Keratinocyte (primary cell): ENCODE results near the gene MS4A14. TPM values are rescaled to one million over a fixed set of nuclear protein-coding genes. Genes with fewer than 3 reads are reported as not detected.

ENCODE experiments used
- DNase-seq: peaks from one replicate; pipeline ENCODE4 v3.0.0-alpha.2; 2011; ENCODE audit warnings: low read depth, missing footprints, low spot score
- FAIRE-seq: peaks from 2 replicates; lab custom pipeline; 2011; peaks lifted over from hg19 to GRCh38; lab: Jason Lieb, UNC
- H2AFZ ChIP-seq: 2 replicates; pipeline ENCODE4 v1.6.0; 2012; ENCODE audit warnings: low read length, control low read depth, inconsistent platforms; ENCODE audit not compliant: control insufficient read depth
- H3K27ac ChIP-seq: 2 replicates; pipeline ENCODE4 v1.5.1; 2011; ENCODE audit warnings: low read length; ENCODE audit not compliant: control insufficient read depth, insufficient read depth
- H3K27me3 ChIP-seq: 3 replicates; pipeline ENCODE4 v1.6.0; 2011; ENCODE audit warnings: low read length; ENCODE audit not compliant: control insufficient read depth, insufficient read depth; ENCODE audit errors: extremely low read depth
- H3K36me3 ChIP-seq, 2 experiments: 2 replicates in 1 of 2; 3 replicates in 1 of 2; pipeline ENCODE4 v1.5.1; 2011; ENCODE audit warnings: low read length in 2 of 2, mild to moderate bottlenecking in 1 of 2; ENCODE audit not compliant: control insufficient read depth in 2 of 2, insufficient read depth in 2 of 2; ENCODE audit errors: extremely low read depth in 1 of 2
- H3K4me1 ChIP-seq: 3 replicates; pipeline ENCODE4 v1.5.1; 2011; ENCODE audit warnings: low read length; ENCODE audit not compliant: control insufficient read depth, insufficient read depth; ENCODE audit errors: extremely low read depth
- H3K4me2 ChIP-seq: 3 replicates; pipeline ENCODE4 v1.6.0; 2011; ENCODE audit warnings: low read depth, low read length; ENCODE audit not compliant: control insufficient read depth, insufficient read depth; ENCODE audit errors: extremely low read depth
- H3K4me3 ChIP-seq, 3 experiments: fragments of 200-600 bp in 1 of 3; sonication (generic) in 1 of 3; 2 replicates in 2 of 3; 3 replicates in 1 of 3; pipeline ENCODE4 v1.5.1; 2011 to 2016; ENCODE audit warnings: low read length in 3 of 3, mild to moderate bottlenecking in 3 of 3, control low read depth in 2 of 3, inconsistent platforms in 1 of 3, low read depth in 1 of 3, mixed read lengths in 1 of 3, mixed run types in 1 of 3, moderate library complexity in 1 of 3; ENCODE audit not compliant: control insufficient read depth in 2 of 3, insufficient read depth in 2 of 3; ENCODE audit errors: extremely low read depth in 1 of 3
- H3K79me2 ChIP-seq: 2 replicates; pipeline ENCODE4 v1.6.0; 2012; ENCODE audit warnings: low read length; ENCODE audit not compliant: control insufficient read depth, insufficient read depth
- H3K9ac ChIP-seq: 3 replicates; pipeline ENCODE4 v1.6.0; 2011; ENCODE audit warnings: low read length; ENCODE audit not compliant: control insufficient read depth, insufficient read depth; ENCODE audit errors: extremely low read depth
- H3K9me1 ChIP-seq: 3 replicates; pipeline ENCODE4 v1.6.0; 2011; ENCODE audit warnings: low read length; ENCODE audit not compliant: control insufficient read depth, insufficient read depth; ENCODE audit errors: extremely low read depth
- H3K9me3 ChIP-seq: 2 replicates; pipeline ENCODE4 v1.5.1; 2012; ENCODE audit warnings: low read depth, low read length; ENCODE audit not compliant: control insufficient read depth
- H4K20me1 ChIP-seq: 3 replicates; pipeline ENCODE4 v1.6.0; 2011; ENCODE audit warnings: low read length; ENCODE audit not compliant: control insufficient read depth, insufficient read depth; ENCODE audit errors: extremely low read depth
- CTCF ChIP-seq, 3 experiments: IDR thresholded peaks in 1 of 3; conservative IDR thresholded peaks in 1 of 3; optimal IDR thresholded peaks in 1 of 3; 2 replicates in 2 of 3; 3 replicates in 1 of 3; pipeline versions ENCODE3 to v1.5.1; 2011; ENCODE audit warnings: low read length in 3 of 3, mild to moderate bottlenecking in 3 of 3, moderate library complexity in 2 of 3, control low read depth in 1 of 3, inconsistent platforms in 1 of 3; ENCODE audit not compliant: insufficient read depth in 2 of 3; ENCODE audit errors: extremely low read depth in 1 of 3
- EZH2 ChIP-seq: IDR thresholded peaks from one replicate; pipeline ENCODE4 v1.6.1; 2012; ENCODE audit warnings: inconsistent platforms, mild to moderate bottlenecking, low read length, moderate library complexity
- dilution Hi-C: fragments of 300-500 bp; cut with MboI; formaldehyde crosslinking; loops from one replicate; pipeline ENCODE4 v1.7.0; 2020; ENCODE audit warnings: low sequenced_read_pairs; ENCODE audit not compliant: extremely low pct_ligation_motif_present
- polyA plus RNA-seq, 5 experiments: library from polyadenylated mRNA; depleted of rRNA in 3 of 5; stranded (reverse) in 3 of 5; stranded (forward) in 1 of 5; unstranded in 1 of 5; fragments of >200 nt; gene quantifications; 1 replicate in 1 of 5; 2 replicates in 3 of 5; 3 replicates in 1 of 5; pipeline versions ENCODE4 v1.2.1 to v1.2.3, GENCODE V29; 2011 to 2012; ENCODE audit warnings: missing spikeins in 2 of 5, low read depth in 1 of 5, low replicate concordance in 1 of 5

Gene MS4A14
- polyA plus RNA-seq, 1 donor (not counting 4 experiments of a cell fraction or from before 2014, with no cell fraction given): not detected

- Histone ChIP-seq H3K4me2 (no peak overlapping the region), H3K4me3 (no peak overlapping the region), H3K9me3 (peaks cover 3% of the 10 kb centered on the region), H4K20me1 (no peaks in the 10 kb centered on the region), H3K9ac (no peak overlapping the region), H3K36me3 (no peaks in the 10 kb centered on the region), H3K9me1 (no peaks in the 10 kb centered on the region), H2AFZ (no peak overlapping the region), H3K27ac (no peak overlapping the region), H3K4me1 (no peaks in the 10 kb centered on the region), H3K79me2 (no peaks in the 10 kb centered on the region), H3K27me3 (no peaks in the 10 kb centered on the region)
- DNase-seq (no peak), FAIRE-seq (no peak)
- TF ChIP-seq EZH2: no peak
- TF ChIP-seq CTCF (optimal IDR thresholded peaks at IDR 0.05 in 1 of 3, IDR thresholded peaks at IDR 0.05 in 1 of 3, conservative IDR thresholded peaks at IDR 0.05 in 1 of 3; ENCODE audit: extremely low read depth in 1 of 3, insufficient read depth in 2 of 3, low read length in 3 of 3): no peak
- dilution Hi-C loops: no loop called here
Observed at GRCh38 chr11:60360621-60361020, 35.6 kb upstream of the MS4A14 start.

- DNase-seq: no peak
Observed at GRCh38 chr11:60362241-60362640, 34.0 kb upstream of the MS4A14 start.

More at GRCh38 chr11:60362241-60362640, 34.0 kb upstream of the MS4A14 start:
- Histone ChIP-seq H3K9ac (no peak overlapping the region), H3K27ac (no peak overlapping the region), H3K9me3 (no peaks in the 10 kb centered on the region), H3K9me1 (no peaks in the 10 kb centered on the region), H2AFZ (no peak overlapping the region), H3K4me3 (no peak overlapping the region), H3K4me2 (no peak overlapping the region), H3K36me3 (no peaks in the 10 kb centered on the region), H3K4me1 (no peaks in the 10 kb centered on the region), H3K79me2 (no peaks in the 10 kb centered on the region), H3K27me3 (no peaks in the 10 kb centered on the region), H4K20me1 (no peaks in the 10 kb centered on the region)
- TF ChIP-seq EZH2: no peak
- no peak for TF ChIP-seq CTCF (optimal IDR thresholded peaks at IDR 0.05 in 1 of 3, IDR thresholded peaks at IDR 0.05 in 1 of 3, conservative IDR thresholded peaks at IDR 0.05 in 1 of 3; ENCODE audit: extremely low read depth in 1 of 3, insufficient read depth in 2 of 3, low read length in 3 of 3)
- dilution Hi-C loops: no loop called here
- FAIRE-seq: no peak
